ENCODE results near the gene OPRM1.

- TF ChIP-seq CTCF (IDR thresholded peaks at IDR 0.05) (no peak), POLR2A (IDR thresholded peaks at IDR 0.05) (no peak), EP300 (IDR thresholded peaks at IDR 0.05) (no peak)
These were observed 205.0 kb downstream of the OPRM1 start for GRCh38 chr6:154243793-154244750.

All from gastroesophageal sphincter (tissue), 3 donors.